NCI-H2227 (cell line): ENCODE results near the gene NAALAD2.
"Not testable (repeated sequence)": the region's sequence is repeated elsewhere in the genome, so short reads cannot be mapped to it uniquely, and the experiment has no call there.

ENCODE experiments used
- DNase-seq: peaks from one replicate; lab custom pipeline; 2025; ENCODE audit not compliant: unreplicated experiment; lab: John Stamatoyannopoulos, UW

NAALAD2 gene

DNA sequence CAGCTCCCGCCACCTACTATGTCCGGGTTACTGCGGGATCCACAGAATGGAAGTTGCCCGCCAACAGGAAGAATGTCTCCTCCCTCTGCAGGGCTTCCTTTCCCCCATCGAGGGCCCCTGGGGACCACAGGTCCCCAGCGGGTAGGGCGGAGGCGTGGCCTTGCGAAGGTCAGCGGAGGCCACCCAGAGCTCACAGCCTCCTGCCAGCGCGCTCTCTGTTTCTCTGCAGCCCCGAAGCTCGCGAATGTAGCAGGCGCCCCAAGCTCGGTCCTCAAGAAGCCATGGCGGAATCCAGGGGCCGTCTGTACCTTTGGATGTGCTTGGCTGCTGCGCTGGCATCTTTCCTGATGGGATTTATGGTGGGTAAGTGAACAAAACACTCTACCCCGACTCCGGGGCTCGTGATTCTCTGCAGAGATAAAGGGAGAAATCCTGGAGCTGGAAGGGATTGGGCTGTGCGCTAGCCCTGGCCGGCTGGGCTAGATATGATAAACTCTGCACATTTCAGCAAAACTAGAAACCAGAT lies at the start of gene NAALAD2:
Gene NAALAD2, plus strand, starts transcription at position 186 of the 526 bp plus-strand sequence. Its CDS starts 96 bp downstream, at position 282.
- DNase-seq: peak; percentile 60

DNA sequence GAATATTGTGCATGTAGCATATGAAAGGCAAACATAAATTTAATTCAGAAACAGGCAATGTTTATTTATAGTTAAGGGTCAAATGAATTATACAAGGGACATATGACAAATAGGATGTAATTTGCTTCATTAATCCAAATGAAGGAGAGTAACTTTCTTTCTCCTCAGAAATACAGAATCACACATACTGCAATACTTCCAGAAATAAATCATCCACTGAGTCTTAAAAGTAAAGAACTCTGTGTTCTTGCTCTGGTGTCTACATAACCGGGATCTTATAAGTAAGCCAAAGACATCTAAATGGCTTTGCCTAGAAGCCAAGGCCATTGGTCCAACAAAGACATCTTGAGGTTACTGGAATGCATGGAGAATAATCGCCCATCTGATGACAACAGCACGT lies 48.8 kb upstream of the NAALAD2 start, which contains the start of gene UBTFL1:
Gene UBTFL1, plus strand, starts transcription at position 301 of the 400 bp plus-strand sequence. Its CDS starts 0 bp downstream, at position 301.
- not testable (repeated sequence) for DNase-seq

DNA sequence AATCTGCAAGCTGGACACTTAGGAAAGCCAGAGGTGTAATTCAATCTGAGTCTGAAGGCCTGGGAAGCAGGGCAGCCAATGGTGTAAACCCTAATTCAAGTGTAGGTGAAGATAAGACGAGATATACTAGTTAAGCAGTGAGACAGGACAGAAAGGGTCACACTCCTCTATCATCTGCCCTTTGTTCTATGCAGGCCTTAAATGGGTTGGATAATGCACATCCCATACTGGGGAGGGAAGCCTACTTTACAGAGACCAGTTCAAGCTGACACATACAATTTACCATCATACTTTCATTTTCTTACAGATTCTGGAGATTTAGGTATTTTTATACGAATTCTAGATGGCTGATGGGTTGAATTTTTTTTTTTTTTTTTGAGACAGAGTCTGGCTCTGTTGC lies 45.7 kb upstream of the NAALAD2 start:
- not testable (repeated sequence) for DNase-seq

DNA sequence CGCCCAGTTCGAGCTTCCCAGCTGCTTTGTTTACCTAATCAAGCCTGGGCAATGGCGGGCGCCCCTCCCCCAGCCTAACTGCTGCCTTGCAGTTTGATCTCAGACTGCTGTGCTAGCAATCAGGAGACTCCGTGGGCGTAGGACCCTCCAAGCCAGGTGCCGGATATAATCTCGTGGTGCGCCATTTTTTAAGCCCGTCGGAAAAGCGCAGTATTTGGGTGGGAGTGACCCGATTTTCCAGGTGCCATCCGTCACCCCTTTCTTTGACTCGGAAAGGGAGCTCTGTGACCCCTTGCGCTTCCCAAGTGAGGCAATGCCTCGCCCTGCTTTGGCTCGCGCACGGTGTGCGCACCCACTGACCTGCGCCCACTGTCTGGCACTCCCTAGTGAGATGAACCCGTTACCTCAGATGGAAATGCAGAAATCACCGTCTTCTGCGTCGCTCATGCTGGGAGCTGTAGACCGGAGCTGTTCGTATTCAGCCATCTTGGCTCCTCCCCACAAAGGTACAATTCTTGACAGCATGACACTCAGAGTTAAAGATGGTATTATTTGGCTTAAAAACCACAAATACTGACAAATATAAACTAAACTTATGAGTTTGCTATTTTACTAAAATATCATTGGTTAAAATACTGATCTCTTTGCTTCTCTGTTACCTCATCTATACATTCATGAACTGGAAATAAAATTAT lies 39.1 kb upstream of the NAALAD2 start:
- not testable (repeated sequence) for DNase-seq

DNA sequence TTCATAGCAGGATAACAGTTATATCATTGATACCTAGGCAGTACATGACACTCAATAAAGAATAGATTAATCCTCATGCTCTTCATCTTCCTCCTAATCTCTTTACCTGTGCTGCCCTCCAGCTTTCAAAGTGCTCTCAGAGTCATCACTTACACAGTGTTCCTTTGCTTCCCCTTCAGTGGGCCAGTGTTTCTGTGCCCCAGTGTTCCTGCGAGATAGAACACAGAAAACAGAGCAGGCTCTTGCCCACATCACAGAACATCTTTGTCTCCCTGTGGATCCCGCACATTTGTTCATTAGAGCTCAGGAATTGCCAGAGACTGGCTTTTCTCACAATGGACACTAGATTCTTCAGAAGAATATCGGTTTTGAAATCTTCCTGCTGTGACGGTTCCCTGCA lies 36.2 kb upstream of the NAALAD2 start:
- DNase-seq: not testable (repeated sequence)

DNA sequence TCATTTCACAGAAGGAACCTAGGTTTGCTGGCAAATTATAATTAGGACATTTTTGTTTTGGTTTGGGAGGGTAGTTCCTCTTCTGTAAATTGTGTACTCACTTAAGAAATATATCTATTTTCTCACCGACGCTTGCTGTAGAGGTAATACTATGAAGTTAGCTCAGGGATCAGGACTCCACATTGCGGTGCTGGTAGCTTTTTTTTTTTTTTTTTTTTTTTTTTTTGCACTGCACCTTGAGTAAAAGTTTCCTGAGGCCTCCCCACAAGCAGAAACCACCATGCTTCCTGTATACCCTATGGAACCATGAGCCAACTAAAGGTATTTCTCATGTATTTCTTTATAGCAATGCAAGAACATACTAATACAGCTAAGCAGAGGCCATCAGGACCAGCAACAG lies 34.0 kb upstream of the NAALAD2 start:
- no peak for DNase-seq

DNA sequence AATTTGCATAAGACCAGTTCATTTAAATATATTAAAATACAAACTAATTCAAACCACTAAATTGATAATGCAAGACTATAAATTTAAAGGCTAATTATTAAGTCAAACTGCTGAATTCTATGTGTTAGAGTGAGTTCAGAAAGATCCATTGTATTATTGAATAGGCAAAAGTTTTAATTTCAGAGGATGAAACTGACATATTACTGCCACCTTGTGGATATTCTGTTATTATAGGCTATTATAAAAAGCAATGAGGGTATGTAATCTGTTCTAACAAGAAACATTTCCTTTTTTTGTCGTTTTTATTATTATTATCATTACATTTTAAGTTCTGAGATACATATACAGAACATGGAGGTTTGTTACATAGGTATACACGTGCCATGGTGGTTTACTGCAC lies 20.9 kb upstream of the NAALAD2 start:
- DNase-seq: peak; percentile 2

DNA sequence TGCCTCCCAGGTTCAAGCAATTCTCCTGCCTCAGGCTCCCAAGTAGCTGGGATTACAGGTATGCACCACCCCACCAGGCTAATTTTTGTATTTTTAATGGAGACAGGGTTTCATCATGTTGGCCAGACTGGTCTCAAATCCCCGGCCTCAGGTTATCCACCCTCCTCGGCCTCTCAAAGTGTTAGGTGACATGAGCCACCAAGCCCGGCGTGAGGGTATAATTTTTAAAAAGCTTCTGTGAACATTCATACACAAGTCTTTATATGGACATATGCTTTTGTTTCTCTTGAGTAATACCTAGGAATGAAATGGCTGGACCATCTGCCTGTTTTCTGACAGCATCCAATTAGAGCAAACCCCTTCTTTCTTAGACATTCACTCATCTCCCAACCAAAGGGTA lies 14.3 kb upstream of the NAALAD2 start:
- no peak for DNase-seq

DNA sequence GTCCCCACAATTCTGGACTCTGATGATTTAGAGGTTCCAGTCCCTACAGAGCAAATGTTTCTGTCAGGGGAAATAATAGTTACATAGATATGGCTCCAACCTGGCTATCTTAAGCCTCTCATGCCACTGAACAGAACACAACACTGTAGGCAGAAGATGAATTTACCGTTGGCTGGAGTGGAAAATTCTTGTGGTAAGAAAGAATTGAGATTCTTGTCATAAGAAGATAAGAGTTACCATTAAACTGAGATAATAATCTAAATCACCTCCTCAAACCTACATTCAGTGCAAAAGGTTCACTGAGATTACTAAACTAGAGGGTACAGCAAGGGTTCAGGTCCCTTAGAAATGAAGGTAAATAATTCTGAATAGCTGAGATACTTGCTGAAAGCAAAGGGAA lies 10.1 kb upstream of the NAALAD2 start:
- no peak for DNase-seq

DNA sequence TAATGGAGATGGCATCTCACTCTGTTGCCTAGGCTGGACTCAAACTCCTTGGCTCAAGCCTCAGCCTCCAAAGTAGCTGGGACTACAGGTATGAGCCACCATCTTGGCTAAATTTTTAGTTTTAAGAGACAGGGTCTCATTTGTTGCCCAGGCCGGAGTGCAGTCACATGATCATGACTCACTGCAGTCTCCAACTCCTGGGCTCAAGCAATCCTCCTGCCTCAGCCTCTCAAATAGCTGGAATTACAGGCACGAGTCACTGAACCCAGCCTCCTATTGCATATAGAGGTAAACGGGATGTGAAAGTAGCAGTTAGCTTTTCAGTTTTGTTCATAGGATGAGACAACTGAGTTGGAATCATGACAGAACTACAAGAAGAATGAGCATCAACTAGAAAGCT lies 9.5 kb upstream of the NAALAD2 start:
- DNase-seq: no peak

DNA sequence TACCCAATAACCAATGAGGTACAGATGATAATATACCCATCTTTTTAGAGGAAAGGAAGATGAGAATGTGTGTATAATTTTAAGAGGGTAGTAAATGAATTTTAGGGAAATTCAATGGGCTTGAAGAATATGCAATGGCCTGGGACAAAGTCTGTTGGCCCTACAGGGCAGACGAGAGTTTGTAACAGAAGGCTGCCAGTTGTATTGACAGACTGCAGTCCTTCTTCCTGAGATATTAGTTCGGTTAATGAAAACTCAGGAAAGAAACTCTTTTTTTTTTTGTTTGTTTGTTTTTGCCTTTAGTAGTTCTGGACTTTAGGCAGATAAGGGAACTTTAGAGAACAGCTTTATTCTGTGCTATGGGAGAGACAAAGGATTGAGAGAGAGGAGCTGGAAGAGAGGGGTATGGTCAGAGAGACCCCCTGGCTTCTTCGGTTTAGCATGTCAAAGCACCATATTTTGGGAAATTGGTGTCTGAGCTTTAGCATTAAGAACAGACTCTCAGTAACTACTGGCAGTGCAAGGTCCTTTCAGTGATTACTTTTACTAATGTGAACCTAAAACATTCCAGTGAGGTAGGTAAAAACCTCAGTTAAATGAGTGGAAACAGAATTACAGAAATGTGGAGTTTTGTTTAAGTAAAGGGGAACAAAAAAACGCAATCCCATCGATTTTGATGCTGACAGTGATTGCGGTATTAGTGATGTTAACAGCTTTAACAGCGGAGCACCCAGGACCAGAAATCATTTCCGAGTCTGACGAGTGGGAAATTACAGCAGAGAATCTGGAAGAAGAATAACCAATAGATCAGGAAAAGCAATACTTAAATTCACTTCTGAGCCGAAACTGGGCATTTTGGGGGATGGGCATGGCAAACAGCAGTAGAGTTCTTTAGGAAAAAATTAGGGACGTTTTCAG lies 644 bp upstream of the NAALAD2 start:
- DNase-seq: no peak

DNA sequence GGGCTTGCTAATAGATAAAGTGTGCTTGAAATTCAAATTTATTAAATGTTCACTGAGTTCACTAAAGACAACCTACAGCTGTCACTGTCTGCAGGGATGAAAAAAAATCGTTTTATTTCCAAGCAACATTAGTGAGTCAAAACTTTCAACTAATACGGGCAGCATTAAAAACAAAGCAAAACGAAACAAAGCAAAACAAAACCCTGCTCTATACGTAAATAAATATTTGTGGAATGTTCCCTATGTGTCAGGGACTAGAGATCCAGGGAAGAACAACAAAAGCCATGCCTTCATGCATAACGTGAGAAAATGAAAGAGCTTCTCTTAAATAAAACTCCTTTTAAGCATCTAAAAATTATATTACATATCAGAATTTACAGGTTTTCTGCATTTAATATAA lies 553 bp downstream of the NAALAD2 start:
- no peak for DNase-seq

DNA sequence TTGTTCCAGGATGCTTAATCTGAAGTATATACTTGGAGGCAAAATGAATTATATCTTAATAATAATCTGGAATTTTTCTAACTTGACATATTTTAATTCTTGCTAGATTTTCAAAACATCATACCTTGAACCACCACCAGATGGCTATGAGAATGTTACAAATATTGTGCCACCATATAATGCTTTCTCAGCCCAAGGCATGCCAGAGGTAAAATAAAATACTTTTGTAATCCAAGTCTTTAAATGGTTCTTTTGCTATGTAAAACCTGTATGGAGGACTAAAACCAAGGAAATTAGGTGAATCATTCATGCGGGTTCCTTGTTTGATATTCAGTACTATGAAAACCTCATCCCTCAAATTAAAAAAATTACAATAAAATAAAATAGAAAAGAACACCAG lies 14.4 kb downstream of the NAALAD2 start:
- no peak for DNase-seq

DNA sequence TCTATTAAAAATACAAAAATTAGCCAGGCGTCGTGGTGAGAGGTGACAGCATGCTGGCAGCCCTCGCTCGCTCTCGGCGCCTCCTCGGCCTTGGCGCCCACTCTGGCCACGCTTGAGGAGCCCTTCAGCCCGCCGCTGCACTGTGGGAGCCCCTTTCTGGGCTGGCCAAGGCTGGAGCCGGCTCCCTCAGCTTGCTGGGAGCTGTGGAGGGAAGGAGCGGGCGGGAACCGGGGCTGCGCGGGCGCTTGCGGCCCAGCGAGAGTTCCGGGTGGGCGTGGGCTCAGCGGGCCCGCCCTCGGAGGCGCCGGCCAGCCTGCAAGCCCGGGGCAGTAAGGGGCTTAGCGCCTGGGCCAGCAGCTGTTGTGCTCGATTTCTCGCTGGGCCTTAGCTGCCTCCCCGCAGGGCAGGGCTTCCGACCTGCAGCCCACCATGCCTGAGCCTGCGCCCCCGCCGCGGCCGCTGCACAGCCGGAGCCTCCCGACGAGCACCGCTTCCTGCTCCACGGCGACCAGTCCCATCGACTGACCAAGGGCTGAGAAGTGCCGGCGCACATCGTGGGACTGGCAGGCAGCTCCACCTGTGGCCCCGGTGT lies 32.6 kb downstream of the NAALAD2 start:
- DNase-seq: not testable (repeated sequence)

DNA sequence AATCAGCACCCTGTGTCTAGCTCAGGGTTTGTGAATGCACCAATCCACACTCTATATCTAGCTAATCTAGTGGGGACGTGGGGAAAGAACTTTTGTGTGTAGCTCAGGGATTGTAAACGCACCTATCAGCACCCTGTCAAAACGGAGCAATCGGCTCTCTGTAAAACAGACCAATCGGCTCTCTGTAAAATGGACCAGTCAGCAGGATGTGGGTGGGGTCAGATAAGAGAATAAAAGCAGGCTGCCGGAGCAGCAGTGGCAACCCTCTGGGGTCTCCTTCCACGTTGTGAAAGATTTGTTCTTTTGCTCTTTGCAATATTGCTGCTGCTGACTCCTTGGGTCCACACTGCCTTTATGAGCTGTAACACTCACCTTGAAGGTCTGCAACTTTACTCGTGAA lies 33.2 kb downstream of the NAALAD2 start:
- not testable (repeated sequence) for DNase-seq

DNA sequence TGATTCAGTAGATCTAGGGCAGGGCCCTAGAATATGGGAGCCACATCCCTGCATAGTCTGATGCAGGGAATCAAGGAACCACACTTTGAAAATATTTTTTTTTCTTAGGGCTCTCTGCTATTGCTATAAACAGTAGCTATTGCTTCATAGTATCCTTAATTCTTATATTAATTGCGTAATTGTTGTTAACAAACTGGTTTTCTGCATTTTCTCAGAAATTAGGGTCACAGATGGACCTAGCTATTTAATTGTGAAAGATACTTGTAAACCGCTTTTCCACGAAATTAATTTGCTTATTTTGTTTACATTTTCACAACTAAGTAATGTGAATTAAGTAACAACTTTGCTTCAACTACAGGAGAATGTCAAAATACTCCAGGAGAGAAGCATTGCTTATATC lies 34.1 kb downstream of the NAALAD2 start:
- no peak for DNase-seq

DNA sequence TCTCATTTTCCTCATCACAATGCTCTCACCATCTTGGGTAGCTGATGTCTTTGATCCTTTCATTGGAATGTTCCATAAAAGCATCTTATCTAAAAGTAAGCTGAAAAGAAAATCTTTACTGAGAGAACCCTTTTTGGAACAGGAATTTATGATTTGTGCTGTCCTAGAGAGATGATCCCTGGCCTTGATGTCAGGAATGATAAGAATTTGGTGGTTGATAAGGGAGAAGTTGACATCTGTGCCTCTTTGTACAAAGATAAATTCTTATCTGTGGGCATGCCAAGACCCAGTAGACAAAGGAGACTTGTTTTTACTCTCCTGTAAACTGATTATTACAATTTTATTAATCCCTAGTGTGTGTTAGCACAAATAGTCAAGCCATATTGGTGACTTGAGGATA lies 36.9 kb downstream of the NAALAD2 start:
- no peak for DNase-seq

DNA sequence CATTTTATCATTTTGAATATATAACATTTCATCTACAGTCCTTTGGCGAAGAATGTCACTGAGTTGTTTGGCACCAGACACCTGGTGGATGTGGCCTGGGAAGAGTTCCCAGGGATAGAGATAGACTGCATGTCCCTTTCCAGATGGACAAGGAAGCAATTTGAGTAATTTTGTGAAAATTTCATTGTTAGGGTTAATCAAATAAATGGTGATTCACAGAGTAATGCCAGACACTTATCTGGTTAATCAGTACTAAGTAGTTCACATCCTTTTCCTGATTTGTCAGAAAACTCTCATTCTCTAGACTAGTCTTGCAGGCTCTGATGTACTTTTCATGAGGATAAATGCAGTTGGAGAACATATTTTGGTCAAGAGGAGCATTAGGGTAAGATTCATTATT lies 41.6 kb downstream of the NAALAD2 start:
- DNase-seq: no peak

DNA sequence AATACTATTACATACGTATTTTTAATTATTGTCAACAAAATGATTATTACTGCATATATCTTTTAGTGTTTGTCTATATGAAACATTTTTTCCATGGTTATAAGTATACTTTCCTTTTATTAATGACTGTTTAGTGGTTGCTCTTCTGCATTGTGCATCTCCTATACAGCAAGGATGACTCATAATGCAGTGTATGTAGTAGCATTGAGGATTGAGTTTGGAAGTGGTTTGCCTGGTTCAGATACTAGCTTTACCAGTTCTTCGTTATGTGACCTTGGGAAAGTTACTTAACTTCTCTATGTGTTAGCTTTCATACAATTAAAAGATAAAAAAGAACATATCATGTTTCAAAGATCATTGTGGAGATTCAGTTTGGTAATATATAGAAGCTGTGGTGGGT lies 44.3 kb downstream of the NAALAD2 start:
- DNase-seq: no peak

DNA sequence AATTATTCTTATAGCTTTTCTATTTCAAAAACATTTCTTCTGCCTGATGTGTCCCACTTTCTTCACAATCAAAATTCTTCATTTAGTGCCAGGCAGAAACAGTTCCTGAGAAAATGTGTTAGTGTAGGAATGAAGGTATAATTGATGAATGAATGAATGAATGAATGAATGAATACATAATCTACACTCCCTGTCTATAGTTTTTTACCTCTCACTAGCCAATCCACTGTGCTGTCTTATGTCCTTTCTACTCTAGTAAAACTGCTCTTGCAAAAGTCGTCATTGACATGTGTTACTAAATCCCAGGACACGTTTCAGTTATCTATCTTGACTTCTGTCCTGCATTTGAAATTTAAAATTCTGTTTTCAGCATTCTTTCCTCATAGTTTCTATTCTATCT lies 45.5 kb downstream of the NAALAD2 start:
- DNase-seq: no peak

DNA sequence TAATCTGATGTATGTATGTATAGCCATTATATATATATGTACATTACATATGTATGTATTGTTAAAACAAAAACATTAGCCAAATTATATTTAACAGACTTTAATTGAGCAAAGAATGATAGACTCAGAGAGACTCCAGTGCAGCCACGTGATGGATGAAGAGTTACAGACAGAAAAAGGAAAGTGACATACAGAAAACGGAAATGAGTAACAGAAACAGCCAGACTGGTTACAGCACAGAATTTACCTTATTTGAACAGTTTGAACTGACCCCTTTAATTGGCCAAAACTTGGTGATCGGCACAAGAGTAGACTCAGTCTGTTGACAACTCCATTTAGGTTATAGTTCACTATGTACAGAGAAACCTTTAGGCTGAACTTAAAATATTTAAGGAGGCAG lies 53.4 kb downstream of the NAALAD2 start:
- no peak for DNase-seq
